ENCODE results near the gene GBX1. TPM values are rescaled to one million over a fixed set of nuclear protein-coding genes. Genes with fewer than 3 reads are reported as not detected.

The GBX1 gene
- total RNA-seq, 1 donor from 2014 or later, result not detected

DNA sequence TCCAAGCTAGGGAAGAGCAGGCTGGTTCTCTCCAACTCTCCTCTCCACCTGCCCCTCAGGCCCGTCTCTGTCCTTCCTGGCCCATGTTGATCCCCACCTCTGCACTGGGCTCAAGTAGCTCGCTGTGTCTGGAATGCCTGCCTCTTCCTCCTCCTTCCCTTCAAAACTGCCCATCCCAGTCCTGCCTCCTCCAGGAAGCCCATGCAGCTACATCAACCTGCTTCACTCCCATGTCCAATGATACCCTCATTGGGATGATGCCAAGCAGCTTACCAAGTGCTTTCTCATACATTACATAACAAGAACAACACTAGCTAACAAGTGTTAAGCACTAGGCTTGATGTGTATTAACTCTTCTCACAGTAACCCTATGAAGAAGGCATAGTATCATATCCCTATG, 11.3 kb upstream of the GBX1 start:
- no peak for DNase-seq (ENCODE audit: low spot score)
- Mint-ChIP-seq H3K9me3 (peaks cover 10% of the 10 kb centered on the region), H3K4me3 (no peak overlapping the region), H3K27me3 (ENCODE audit: insufficient read depth, low read depth) (peaks cover 18% of the 10 kb centered on the region), H3K27ac (no peak overlapping the region), H3K4me1 (no peaks in the 10 kb centered on the region), H3K36me3 (no peaks in the 10 kb centered on the region)
- TF ChIP-seq, protein P1, sequence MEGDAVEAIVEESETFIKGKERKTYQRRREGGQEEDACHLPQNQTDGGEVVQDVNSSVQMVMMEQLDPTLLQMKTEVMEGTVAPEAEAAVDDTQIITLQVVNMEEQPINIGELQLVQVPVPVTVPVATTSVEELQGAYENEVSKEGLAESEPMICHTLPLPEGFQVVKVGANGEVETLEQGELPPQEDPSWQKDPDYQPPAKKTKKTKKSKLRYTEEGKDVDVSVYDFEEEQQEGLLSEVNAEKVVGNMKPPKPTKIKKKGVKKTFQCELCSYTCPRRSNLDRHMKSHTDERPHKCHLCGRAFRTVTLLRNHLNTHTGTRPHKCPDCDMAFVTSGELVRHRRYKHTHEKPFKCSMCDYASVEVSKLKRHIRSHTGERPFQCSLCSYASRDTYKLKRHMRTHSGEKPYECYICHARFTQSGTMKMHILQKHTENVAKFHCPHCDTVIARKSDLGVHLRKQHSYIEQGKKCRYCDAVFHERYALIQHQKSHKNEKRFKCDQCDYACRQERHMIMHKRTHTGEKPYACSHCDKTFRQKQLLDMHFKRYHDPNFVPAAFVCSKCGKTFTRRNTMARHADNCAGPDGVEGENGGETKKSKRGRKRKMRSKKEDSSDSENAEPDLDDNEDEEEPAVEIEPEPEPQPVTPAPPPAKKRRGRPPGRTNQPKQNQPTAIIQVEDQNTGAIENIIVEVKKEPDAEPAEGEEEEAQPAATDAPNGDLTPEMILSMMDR (IDR thresholded peaks at IDR 0.05), result no peak
- TF ChIP-seq EZH2phosphoT487 (IDR thresholded peaks at IDR 0.05) (no peak), EZH2 (IDR thresholded peaks at IDR 0.05) (no peak)
- Histone ChIP-seq H3K27me3 (peaks cover 43% of the 10 kb centered on the region), H3K36me3 (no peaks in the 10 kb centered on the region), H3K4me3 (no peak overlapping the region), H3F3A (ENCODE audit: low read depth) (no peaks in the 10 kb centered on the region), H2AFZ (replicated peaks) (no peak overlapping the region), H4K20me1 (ENCODE audit: low read depth) (no peaks in the 10 kb centered on the region), H3K9ac (no peak overlapping the region), H3K9me3 (ENCODE audit: low read depth) (no peaks in the 10 kb centered on the region), H3K4me1 (no peaks in the 10 kb centered on the region), H3K4me2 (no peak overlapping the region), H3K27ac (no peak overlapping the region), H3K79me2 (ENCODE audit: low read depth) (no peaks in the 10 kb centered on the region)

DNA sequence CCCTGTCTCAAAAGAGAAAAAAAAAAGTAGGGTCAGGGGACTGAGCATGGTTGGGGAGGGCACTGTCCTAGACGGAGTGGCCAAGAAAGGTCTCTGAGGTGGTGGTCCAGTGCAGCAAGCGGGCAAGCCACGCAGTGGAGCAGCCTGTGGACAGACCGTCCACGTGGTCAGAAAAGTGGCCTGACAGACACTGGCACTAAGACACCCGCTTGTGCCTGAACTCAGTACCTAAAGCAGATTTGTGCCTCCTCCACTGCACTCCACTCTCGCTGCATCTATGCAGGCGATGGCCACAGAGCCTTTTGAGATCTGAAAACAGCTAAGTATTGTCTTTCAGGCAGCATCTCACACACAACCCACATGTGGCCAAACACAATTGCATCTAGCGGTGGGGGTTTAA, 10.7 kb upstream of the GBX1 start:
- TF ChIP-seq EZH2phosphoT487 (IDR thresholded peaks at IDR 0.05) (no peak), EZH2 (IDR thresholded peaks at IDR 0.05) (no peak)
- TF ChIP-seq, protein P1 (IDR thresholded peaks at IDR 0.05), result no peak
- Histone ChIP-seq H3K9ac (no peak overlapping the region), H3K9me3 (ENCODE audit: low read depth) (no peaks in the 10 kb centered on the region), H3K79me2 (ENCODE audit: low read depth) (no peaks in the 10 kb centered on the region), H3K4me3 (no peak overlapping the region), H2AFZ (replicated peaks) (no peak overlapping the region), H4K20me1 (ENCODE audit: low read depth) (no peaks in the 10 kb centered on the region), H3F3A (ENCODE audit: low read depth) (no peaks in the 10 kb centered on the region), H3K27me3 (peaks cover 49% of the 10 kb centered on the region), H3K27ac (no peak overlapping the region), H3K4me2 (no peak overlapping the region), H3K36me3 (no peaks in the 10 kb centered on the region), H3K4me1 (no peaks in the 10 kb centered on the region)
- Mint-ChIP-seq H3K4me3 (no peak overlapping the region), H3K27me3 (ENCODE audit: insufficient read depth, low read depth) (peaks cover 18% of the 10 kb centered on the region), H3K4me1 (no peaks in the 10 kb centered on the region), H3K36me3 (no peaks in the 10 kb centered on the region), H3K9me3 (peaks cover 16% of the 10 kb centered on the region), H3K27ac (no peak overlapping the region)
- DNase-seq (ENCODE audit: low spot score), result no peak

DNA sequence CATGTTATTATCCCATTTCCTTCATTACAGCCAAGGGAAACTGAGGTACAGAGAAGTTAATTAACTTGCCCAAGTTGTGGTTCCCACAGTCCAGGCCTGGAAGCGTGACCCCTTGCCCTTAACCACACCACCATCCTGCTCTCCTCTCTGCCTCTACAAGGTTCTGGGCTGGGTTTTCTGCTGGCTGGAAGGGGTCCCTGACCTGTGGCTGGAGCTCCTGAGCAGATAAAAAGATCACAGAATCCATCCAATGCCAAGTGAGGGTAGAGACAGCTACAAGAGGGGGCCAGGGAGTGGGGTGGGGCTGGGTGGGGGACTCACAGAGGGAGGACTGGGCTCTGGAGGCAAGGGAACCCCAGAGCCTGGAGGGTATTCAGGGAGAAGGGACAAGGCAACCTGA, 9.8 kb upstream of the GBX1 start:
- Histone ChIP-seq H3K9ac (no peak overlapping the region), H3K4me3 (no peak overlapping the region), H3K79me2 (ENCODE audit: low read depth) (no peaks in the 10 kb centered on the region), H4K20me1 (ENCODE audit: low read depth) (no peaks in the 10 kb centered on the region), H3F3A (ENCODE audit: low read depth) (peaks cover under 1% of the 10 kb centered on the region), H3K27me3 (peaks cover 56% of the 10 kb centered on the region), H3K4me2 (no peak overlapping the region), H2AFZ (replicated peaks) (no peak overlapping the region), H3K9me3 (ENCODE audit: low read depth) (no peaks in the 10 kb centered on the region), H3K27ac (no peak overlapping the region), H3K4me1 (no peaks in the 10 kb centered on the region), H3K36me3 (no peaks in the 10 kb centered on the region)
- H3K4me3 Mint-ChIP-seq, result no peak overlapping the region
- H3K27ac Mint-ChIP-seq, result no peak overlapping the region
- H3K4me1 Mint-ChIP-seq, result peaks cover 1% of the 10 kb centered on the region
- peaks cover 24% of the 10 kb centered on the region for H3K27me3 Mint-ChIP-seq (ENCODE audit: insufficient read depth, low read depth)
- no peak for DNase-seq (ENCODE audit: low spot score)
- H3K36me3 Mint-ChIP-seq, result no peaks in the 10 kb centered on the region
- no peak for TF ChIP-seq EZH2 (IDR thresholded peaks at IDR 0.05)
- H3K9me3 Mint-ChIP-seq, result peaks cover 22% of the 10 kb centered on the region

DNA sequence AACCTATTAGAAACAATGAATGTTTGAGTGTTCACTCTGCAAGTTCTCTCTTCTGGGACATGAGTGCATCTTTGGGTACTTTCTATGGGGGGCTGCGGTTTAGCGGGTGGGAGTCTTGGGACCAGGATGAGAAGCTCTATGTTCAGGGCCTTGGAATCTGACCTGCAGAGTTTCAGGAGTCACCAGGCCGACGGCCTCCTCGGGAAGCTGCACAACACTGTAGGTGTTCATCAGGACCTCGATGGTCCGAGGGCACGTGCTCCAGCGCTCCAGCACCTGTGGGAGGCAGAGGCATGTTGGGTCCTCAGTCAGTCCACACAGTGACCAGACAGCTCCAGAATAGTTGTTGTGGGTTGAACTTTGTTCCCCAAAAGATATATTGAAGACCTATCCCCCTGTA, 8.9 kb upstream of the GBX1 start:
- Mint-ChIP-seq H3K27me3 (ENCODE audit: insufficient read depth, low read depth) (peaks cover 30% of the 10 kb centered on the region), H3K9me3 (peaks cover 22% of the 10 kb centered on the region), H3K4me1 (peaks cover 3% of the 10 kb centered on the region), H3K4me3 (no peak overlapping the region), H3K27ac (no peak overlapping the region), H3K36me3 (no peaks in the 10 kb centered on the region)
- no peaks in the 10 kb centered on the region for H3K4me1 ChIP-seq
- H3K36me3 ChIP-seq, result no peaks in the 10 kb centered on the region
- TF ChIP-seq EZH2phosphoT487 (IDR thresholded peaks at IDR 0.05) (no peak), EZH2 (IDR thresholded peaks at IDR 0.05) (no peak)
- TF ChIP-seq, protein P1 (IDR thresholded peaks at IDR 0.05), result no peak
- no peak overlapping the region for H3K9ac ChIP-seq
- DNase-seq (ENCODE audit: low spot score), result no peak
- no peak overlapping the region for H3K4me3 ChIP-seq
- peaks cover 4% of the 10 kb centered on the region for H3F3A ChIP-seq (ENCODE audit: low read depth)
- H3K27me3 ChIP-seq, result peaks cover 66% of the 10 kb centered on the region
- H3K4me2 ChIP-seq, result no peak overlapping the region
- no peaks in the 10 kb centered on the region for H3K79me2 ChIP-seq (ENCODE audit: low read depth)
- H3K9me3 ChIP-seq (ENCODE audit: low read depth), result no peaks in the 10 kb centered on the region
- H2AFZ ChIP-seq (replicated peaks), result no peak overlapping the region
- H4K20me1 ChIP-seq (ENCODE audit: low read depth), result no peaks in the 10 kb centered on the region
- H3K27ac ChIP-seq, result no peak overlapping the region

Data from neural progenitor cell (in vitro differentiated cells).